ENCODE results near the gene COL6A2. TPM values are rescaled to one million over a fixed set of nuclear protein-coding genes. Genes with fewer than 3 reads are reported as not detected.

Gene COL6A2
- total RNA-seq, 1 donor from 2014 or later: 373 TPM

GRCh38 chr21:46149205-46149901, 51.4 kb downstream of the COL6A2 start:
- no peak for TF ChIP-seq CTCF (IDR thresholded peaks at IDR 0.05; ENCODE audit: insufficient read depth, low read length, poor library complexity, severe bottlenecking)
- DNase-seq (ENCODE audit: low read depth): no peak
- Histone ChIP-seq H3K4me3 (ENCODE audit: low read depth, low read length) (no peak overlapping the region), H3K36me3 (ENCODE audit: control insufficient read depth, insufficient read depth, low read length) (no peaks in the 10 kb centered on the region), H3K27me3 (ENCODE audit: control insufficient read depth, insufficient read depth, low read length) (no peaks in the 10 kb centered on the region)

DNA sequence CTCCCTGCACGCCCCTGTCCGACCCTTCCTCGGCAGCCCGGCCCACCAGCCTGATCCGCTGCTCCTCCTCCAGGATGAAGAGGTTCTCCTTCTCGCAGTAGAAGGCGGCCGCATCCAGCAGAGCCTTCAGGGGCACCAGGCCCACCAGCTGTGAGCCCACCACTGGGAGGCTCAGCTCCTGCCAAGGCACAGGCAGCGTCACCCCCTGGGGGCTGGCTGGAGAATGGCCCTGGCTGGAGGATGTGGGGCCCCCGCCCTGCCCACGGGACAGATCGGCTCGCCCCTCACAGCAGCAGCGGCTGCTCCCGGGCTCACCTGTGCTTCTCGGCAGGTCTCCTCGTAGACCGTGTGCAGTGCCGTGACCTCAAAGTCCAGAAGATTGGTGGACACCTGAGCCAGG, 52.2 kb downstream of the COL6A2 start:
- H3K4me3 ChIP-seq (ENCODE audit: low read depth, low read length): no peak overlapping the region
- H3K36me3 ChIP-seq (ENCODE audit: control insufficient read depth, insufficient read depth, low read length): no peaks in the 10 kb centered on the region
- TF ChIP-seq CTCF (IDR thresholded peaks at IDR 0.05; ENCODE audit: insufficient read depth, low read length, poor library complexity, severe bottlenecking): no peak
- no peaks in the 10 kb centered on the region for H3K27me3 ChIP-seq (ENCODE audit: control insufficient read depth, insufficient read depth, low read length)
- DNase-seq (ENCODE audit: low read depth): no peak

- no peak for DNase-seq (ENCODE audit: low read depth)
- Histone ChIP-seq H3K4me3 (ENCODE audit: low read depth, low read length) (no peak overlapping the region), H3K36me3 (ENCODE audit: control insufficient read depth, insufficient read depth, low read length) (no peaks in the 10 kb centered on the region), H3K27me3 (ENCODE audit: control insufficient read depth, insufficient read depth, low read length) (no peaks in the 10 kb centered on the region)
- no peak for TF ChIP-seq CTCF (IDR thresholded peaks at IDR 0.05; ENCODE audit: insufficient read depth, low read length, poor library complexity, severe bottlenecking)
Measured at GRCh38 chr21:46150491-46151121, 52.7 kb downstream of the COL6A2 start.

- no peaks in the 10 kb centered on the region for H3K36me3 ChIP-seq (ENCODE audit: control insufficient read depth, insufficient read depth, low read length)
- H3K4me3 ChIP-seq (ENCODE audit: low read depth, low read length): no peak overlapping the region
- no peak for DNase-seq (ENCODE audit: low read depth)
- no peaks in the 10 kb centered on the region for H3K27me3 ChIP-seq (ENCODE audit: control insufficient read depth, insufficient read depth, low read length)
- TF ChIP-seq CTCF (IDR thresholded peaks at IDR 0.05; ENCODE audit: insufficient read depth, low read length, poor library complexity, severe bottlenecking): no peak
Measured at GRCh38 chr21:46151261-46151988, 53.5 kb downstream of the COL6A2 start.

DNA sequence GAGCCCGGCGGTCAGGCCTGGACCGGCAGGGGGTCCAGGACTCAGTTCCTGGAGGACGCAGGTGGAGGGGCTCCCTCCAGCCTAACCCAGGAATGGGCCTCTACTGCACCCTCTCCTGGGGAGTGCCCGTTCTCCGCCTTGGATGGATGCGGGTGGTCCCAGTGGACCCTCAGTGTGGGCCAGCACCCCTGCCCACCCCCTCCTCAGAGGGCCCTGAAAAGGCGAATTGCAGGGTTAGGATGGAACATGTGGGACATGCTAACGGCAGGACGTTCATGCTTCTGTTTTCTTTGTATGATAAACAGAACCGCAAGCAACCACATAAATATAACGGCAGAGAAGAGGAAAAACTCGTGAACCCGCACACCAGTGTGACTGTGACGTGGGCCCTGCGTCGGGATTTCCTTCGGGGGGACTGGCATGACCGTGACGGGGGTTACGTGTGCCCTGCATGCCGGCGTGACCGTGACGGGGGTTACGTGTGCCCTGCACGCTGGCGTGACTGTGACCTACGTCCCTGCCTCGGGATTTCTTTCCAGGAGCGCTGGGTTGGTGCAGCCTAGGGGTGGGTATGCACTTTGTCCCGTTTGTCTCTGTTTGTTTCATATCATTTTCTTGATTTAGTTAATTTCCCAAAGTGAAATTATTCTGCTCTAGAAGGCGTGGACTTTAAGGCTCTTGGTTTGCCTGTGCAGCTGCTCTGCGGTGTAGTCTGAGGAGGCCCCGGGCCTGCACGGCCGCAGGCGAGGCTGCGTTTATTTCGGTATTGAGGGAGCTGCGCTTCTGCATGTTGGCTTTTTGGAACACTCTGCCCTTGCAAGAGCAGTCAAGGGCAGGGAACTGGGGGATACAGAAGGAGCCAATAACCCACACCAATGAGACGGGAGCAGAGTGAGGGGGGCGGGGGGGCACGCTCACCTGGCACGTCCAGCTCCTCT, 54.3 kb downstream of the COL6A2 start:
- DNase-seq (ENCODE audit: low read depth): no peak
- Histone ChIP-seq H3K4me3 (ENCODE audit: low read depth, low read length) (no peak overlapping the region), H3K27me3 (ENCODE audit: control insufficient read depth, insufficient read depth, low read length) (no peaks in the 10 kb centered on the region), H3K36me3 (ENCODE audit: control insufficient read depth, insufficient read depth, low read length) (no peaks in the 10 kb centered on the region)
- no peak for TF ChIP-seq CTCF (IDR thresholded peaks at IDR 0.05; ENCODE audit: insufficient read depth, low read length, poor library complexity, severe bottlenecking)

All from kidney epithelial cell (primary cell).